Neural progenitor cell (in vitro differentiated cells): ENCODE data around the gene PEX7.
"Not testable (repeated sequence)": the region's sequence is repeated elsewhere in the genome, so short reads cannot be mapped to it uniquely, and the experiment has no call there.

ENCODE experiments used
- CTCF ChIP-seq: fragments of 200-600 bp; sonication (generic); IDR thresholded peaks from 2 replicates; pipeline ENCODE4 v1.5.1; 2017; ENCODE audit warnings: antibody characterized with exemption, mild to moderate bottlenecking
- EZH2 ChIP-seq: fragments of 200-600 bp; sonication (generic); IDR thresholded peaks from 2 replicates; pipeline ENCODE4 v1.6.1; 2017; ENCODE audit warnings: antibody characterized with exemption, mild to moderate bottlenecking, moderate library complexity
- EZH2phosphoT487 ChIP-seq: fragments of 200-600 bp; sonication (generic); IDR thresholded peaks from 2 replicates; pipeline ENCODE4 v1.6.1; 2017; ENCODE audit warnings: antibody characterized with exemption

GRCh38 chr6:136876469-136876868, 54.1 kb downstream of the PEX7 start:
- TF ChIP-seq CTCF, EZH2, EZH2phosphoT487: not testable (repeated sequence)
